Adrenal gland (tissue), 12 donors: ENCODE results near the gene MIER2. TPM values are rescaled to one million over a fixed set of nuclear protein-coding genes. Genes with fewer than 3 reads are reported as not detected.

Experiments used
- DNase-seq, 7 donors: peaks; one replicate each; pipeline ENCODE4 v3.0.0-alpha.2; 2019 to 2020
- H3K27ac ChIP-seq, 5 donors: fragments of 200-600 bp; sonication (generic) in 4 of 5; 1 replicate in 3 of 5; 2 replicates in 2 of 5; pipeline versions ENCODE4 v1.5.1 to v1.8.0; 2016 to 2020; ENCODE audit warnings: mild to moderate bottlenecking in 1 of 5
- H3K27me3 ChIP-seq: fragments of 200-600 bp; 2 replicates; pipeline ENCODE4 v1.8.0; 2021
- H3K36me3 ChIP-seq, 2 donors: fragments of 200-600 bp; replicated peaks in 1 of 2; 1 replicate in 1 of 2; 2 replicates in 1 of 2; pipeline versions ENCODE4 v1.5.1 to v1.8.0; 2018 to 2022
- H3K4me1 ChIP-seq, 2 donors: fragments of 200-600 bp; replicated peaks in 1 of 2; 1 replicate in 1 of 2; 2 replicates in 1 of 2; pipeline versions ENCODE4 v1.5.1 to v1.8.0; 2018 to 2021
- H3K4me3 ChIP-seq, 4 donors: fragments of 200-600 bp; sonication (generic) in 3 of 4; one replicate each; pipeline ENCODE4 v1.5.1; 2016 to 2018
- H3K9me3 ChIP-seq, 3 donors: fragments of 200-600 bp; sonication (generic) in 1 of 3; replicated peaks in 1 of 3; 1 replicate in 2 of 3; 2 replicates in 1 of 3; pipeline versions ENCODE4 v1.5.1 to v1.8.0; 2016 to 2021
- CTCF ChIP-seq, 6 experiments: fragments of 450-650 bp in 4 of 6; fragments of 200-600 bp in 2 of 6; sonication (generic) in 1 of 6; IDR thresholded peaks; 1 replicate in 5 of 6; 2 replicates in 1 of 6; pipeline versions ENCODE4 v1.5.1 to v1.8.0; 2016 to 2021; ENCODE audit warnings: antibody characterized with exemption in 6 of 6, mild to moderate bottlenecking in 2 of 6, moderate library complexity in 1 of 6
- POLR2A ChIP-seq, 2 donors: fragments of 450-650 bp; IDR thresholded peaks; one replicate each; pipeline ENCODE4 v1.6.1; 2017; ENCODE audit warnings: antibody characterized with exemption in 2 of 2, mild to moderate bottlenecking in 2 of 2, moderate library complexity in 1 of 2
- WGBS, 4 donors: extraction: QIAGEN DNeasy Blood & Tissue Kit in 2 of 4; methylation state at CpG; one replicate each; pipeline versions ENCODE4 v1.1.5 to v1.1.7; 2013 to 2017; 5-methylcytosine and 5-hydroxymethylcytosine counted together
- intact Hi-C, 2 donors: fragments of 100-400 bp; cut with DNase I; formaldehyde crosslinking; loops; one replicate each; pipeline versions ENCODE4 v1.14.1 to v1.15.0; 2022 to 2023
- polyA plus RNA-seq, 3 donors: library from polyadenylated mRNA; stranded (reverse); fragments of 200-250 nt in 2 of 3; fragments of 350-450 nt in 1 of 3; fragmentation: Illumina TruSeq in 1 of 3; extraction: RNeasy Lipid Tissue Mini Kit (QIAGEN cat#74804) in 1 of 3; gene quantifications; one replicate each; pipeline ENCODE4 v1.2.3, GENCODE V29; 2013 to 2014
- total RNA-seq, 9 donors: library from RNA; depleted of rRNA in 4 of 9; stranded (reverse); fragments of >200 nt in 4 of 9; fragments of 120-200 nt in 1 of 9; fragmentation: NEBNext Ultra II Directional in 1 of 9; extraction: Animal tissue kit (Norgen Biotek cat#: 25700) in 1 of 9; gene quantifications; one replicate each; pipeline versions ENCODE4 v1.1.0 to v1.2.4, GENCODE V29; 2013 to 2023
- donor health status: healthy with polysubstance abuse.
- donor health status: Bipolar disorder and iron deficiency.
- donor health status: DM: yes; HTN: yes; CAD: no.
- donor health status: DM: no; HTN: no; CAD: no.
- donor health status: DM: no; HTN: no; CAD: no.
- donor health status: DM: yes; HTN: yes; CAD: no.

The MIER2 gene
- total and polyA plus RNA-seq, 12 donors = 10.8 to 33.9 (median 18.2) TPM

GRCh38 chr19:366951-367350 lies 22.4 kb upstream of the MIER2 start:
- intact Hi-C loops = no loop called here

GRCh38 chr19:366205-366783 lies 21.7 kb upstream of the MIER2 start:
- Histone ChIP-seq H3K27ac (no peak overlapping the region), H3K4me1 (no peaks in the 10 kb centered on the region), H3K27me3 (no peaks in the 10 kb centered on the region), H3K36me3 (no peaks in the 10 kb centered on the region), H3K9me3 (no peaks in the 10 kb centered on the region), H3K4me3 (no peak overlapping the region)
- 89 to 91% (median 90%) methylated on average over 17 of the region's 17 CpGs for WGBS, 4 donors
- no peak for DNase-seq
- intact Hi-C loops = no loop called here
- TF ChIP-seq POLR2A (IDR thresholded peaks at IDR 0.05) = no peak
- no peak for TF ChIP-seq CTCF (IDR thresholded peaks at IDR 0.05)

More at GRCh38 chr19:366951-367350, 22.4 kb upstream of the MIER2 start:
- no peak overlapping the region for H3K4me3 ChIP-seq
- no peaks in the 10 kb centered on the region for H3K36me3 ChIP-seq
- H3K27ac ChIP-seq = no peak overlapping the region
- H3K4me1 ChIP-seq = no peaks in the 10 kb centered on the region
- no peaks in the 10 kb centered on the region for H3K9me3 ChIP-seq
- no peaks in the 10 kb centered on the region for H3K27me3 ChIP-seq
- 85 to 90% (median 87%) methylated on average over 5 to 8 of the region's 8 CpGs for WGBS, 4 donors
- TF ChIP-seq POLR2A (IDR thresholded peaks at IDR 0.05) (no peak), CTCF (IDR thresholded peaks at IDR 0.05) (no peak)
- DNase-seq = no peak

GRCh38 chr19:364496-365287 lies 20.1 kb upstream of the MIER2 start:
- Histone ChIP-seq H3K4me1 (no peaks in the 10 kb centered on the region), H3K27me3 (no peaks in the 10 kb centered on the region)
- intact Hi-C loops = no loop called here

More at GRCh38 chr19:364496-365287, 20.1 kb upstream of the MIER2 start:
- Histone ChIP-seq H3K36me3 (no peaks in the 10 kb centered on the region), H3K27ac (no peak overlapping the region), H3K9me3 (no peaks in the 10 kb centered on the region), H3K4me3 (no peak overlapping the region)
- TF ChIP-seq CTCF (IDR thresholded peaks at IDR 0.05) (no peak), POLR2A (IDR thresholded peaks at IDR 0.05) (no peak)
- no peak for DNase-seq
- whole genome bisulfite sequencing, 4 donors = 47 to 58% (median 55%) methylated on average over 13 to 17 of the region's 17 CpGs
